H54 (cell line): ENCODE measurements around the gene CD14.
"Not testable (repeated sequence)": the region's sequence is repeated elsewhere in the genome, so short reads cannot be mapped to it uniquely, and the experiment has no call there.

Experiments
- DNase-seq: peaks from one replicate; pipeline ENCODE4 v3.0.0; 2011; ENCODE audit warnings: low spot score, mixed read lengths; ENCODE audit not compliant: insufficient read length
- FAIRE-seq: peaks from 3 replicates; lab custom pipeline; 2011; peaks lifted over from hg19 to GRCh38; lab: Jason Lieb, UNC
- POLR2A ChIP-seq: IDR thresholded peaks from 2 replicates; pipeline ENCODE4 v1.6.1; 2011; ENCODE audit warnings: low read depth, mild to moderate bottlenecking, low read length

CD14 gene

GRCh38 chr5:140633021-140633471 is at the start of gene CD14:
CD14 (minus strand) TSS chr5:140633175; CDS start chr5:140633071, 104 bp downstream.
- FAIRE-seq, result no peak
- DNase-seq, result no peak

GRCh38 chr5:140678993-140679392 is 46.0 kb upstream of the CD14 start:
- DNase-seq (no peak), FAIRE-seq (no peak)
- no peak for TF ChIP-seq POLR2A

More at GRCh38 chr5:140633021-140633471, at the start of gene CD14:
- TF ChIP-seq POLR2A, result no peak

- no peak for TF ChIP-seq POLR2A
- DNase-seq, result no peak
- FAIRE-seq, result no peak
Measured at GRCh38 chr5:140677947-140678346, 45.0 kb upstream of the CD14 start.

GRCh38 chr5:140674629-140675028 is 41.7 kb upstream of the CD14 start:
- DNase-seq, result no peak
- FAIRE-seq, result no peak

GRCh38 chr5:140674211-140674610 is 41.2 kb upstream of the CD14 start:
- FAIRE-seq, result no peak
- no peak for TF ChIP-seq POLR2A
- DNase-seq, result no peak

More at GRCh38 chr5:140674629-140675028, 41.7 kb upstream of the CD14 start:
- no peak for TF ChIP-seq POLR2A

GRCh38 chr5:140673187-140673976 is 40.4 kb upstream of the CD14 start, which contains the start of gene DND1:
DND1 (minus strand) TSS chr5:140673576; CDS start chr5:140673542, 34 bp downstream.
- no peak for TF ChIP-seq POLR2A
- FAIRE-seq (no peak), DNase-seq (no peak)

- no peak for FAIRE-seq
- DNase-seq, result no peak
- no peak for TF ChIP-seq POLR2A
Measured at GRCh38 chr5:140672455-140673186, 39.6 kb upstream of the CD14 start.

GRCh38 chr5:140671472-140672125 is 38.6 kb upstream of the CD14 start:
- no peak for DNase-seq
- TF ChIP-seq POLR2A, result no peak

GRCh38 chr5:140671035-140671434 is 38.1 kb upstream of the CD14 start:
- not testable (repeated sequence) for DNase-seq, FAIRE-seq

More at GRCh38 chr5:140671472-140672125, 38.6 kb upstream of the CD14 start:
- FAIRE-seq, result no peak

- peak; percentile 93 for TF ChIP-seq POLR2A
- no peak for FAIRE-seq
- DNase-seq, result peak; percentile 94
Measured at GRCh38 chr5:140664359-140665119, 31.6 kb upstream of the CD14 start, which contains the start of gene WDR55. WDR55 (plus strand) TSS chr5:140664904; CDS start chr5:140664913, 9 bp downstream.

GRCh38 chr5:140664030-140664358 is 31.0 kb upstream of the CD14 start:
- TF ChIP-seq POLR2A, result no peak
- DNase-seq (no peak), FAIRE-seq (no peak)

- not testable (repeated sequence) for FAIRE-seq, DNase-seq
Measured at GRCh38 chr5:140660371-140660770, 27.4 kb upstream of the CD14 start.

- no peak for FAIRE-seq
- no peak for TF ChIP-seq POLR2A
- DNase-seq, result no peak
Measured at GRCh38 chr5:140658870-140659269, 25.9 kb upstream of the CD14 start.
